Endothelial cell (in vitro differentiated cells): ENCODE results near the gene RPL6. TPM values are rescaled to one million over a fixed set of nuclear protein-coding genes. Genes with fewer than 3 reads are reported as not detected.

Source experiments
- DNase-seq: peaks from one replicate; pipeline ENCODE4 v3.0.0; 2021; ENCODE audit warnings: low spot score
- H3K27ac Mint-ChIP-seq: one replicate; pipeline ENCODE4 v1.8.0; 2021; ENCODE audit warnings: mixed read lengths, inconsistent platforms; ENCODE audit not compliant: unreplicated experiment
- H3K27me3 Mint-ChIP-seq: one replicate; pipeline ENCODE4 v1.8.0; 2021; ENCODE audit warnings: mild to moderate bottlenecking, moderate library complexity, mixed read lengths, inconsistent platforms; ENCODE audit not compliant: unreplicated experiment
- H3K36me3 Mint-ChIP-seq: one replicate; pipeline ENCODE4 v1.8.0; 2021; ENCODE audit warnings: mild to moderate bottlenecking, low read depth, mixed read lengths, inconsistent platforms; ENCODE audit not compliant: unreplicated experiment
- H3K4me1 Mint-ChIP-seq: one replicate; pipeline ENCODE4 v1.8.0; 2021; ENCODE audit warnings: mild to moderate bottlenecking, mixed read lengths, inconsistent platforms; ENCODE audit not compliant: unreplicated experiment
- H3K4me3 Mint-ChIP-seq: one replicate; pipeline ENCODE4 v1.8.0; 2021; ENCODE audit warnings: mild to moderate bottlenecking, mixed read lengths, inconsistent platforms; ENCODE audit not compliant: unreplicated experiment
- H3K9me3 Mint-ChIP-seq: one replicate; pipeline ENCODE4 v1.8.0; 2021; ENCODE audit warnings: mixed read lengths, inconsistent platforms; ENCODE audit not compliant: unreplicated experiment
- total RNA-seq: library from RNA; stranded (reverse); fragmentation: NEBNext Ultra II Directional; extraction: Animal tissue kit (Norgen Biotek cat#: 25700); gene quantifications from one replicate; pipeline ENCODE4 v1.2.1, GENCODE V29; 2021; ENCODE audit not compliant: unreplicated experiment
- TF ChIP-seq, protein P1 (sequence below): fragments of 200-600 bp; sonication (generic); IDR thresholded peaks from one replicate; pipeline ENCODE4 v1.5.0; 2021; ENCODE audit warnings: antibody characterized with exemption; ENCODE audit not compliant: unreplicated experiment

The RPL6 gene
- total RNA-seq, 1 donor from 2014 or later: 1,436 TPM

DNA sequence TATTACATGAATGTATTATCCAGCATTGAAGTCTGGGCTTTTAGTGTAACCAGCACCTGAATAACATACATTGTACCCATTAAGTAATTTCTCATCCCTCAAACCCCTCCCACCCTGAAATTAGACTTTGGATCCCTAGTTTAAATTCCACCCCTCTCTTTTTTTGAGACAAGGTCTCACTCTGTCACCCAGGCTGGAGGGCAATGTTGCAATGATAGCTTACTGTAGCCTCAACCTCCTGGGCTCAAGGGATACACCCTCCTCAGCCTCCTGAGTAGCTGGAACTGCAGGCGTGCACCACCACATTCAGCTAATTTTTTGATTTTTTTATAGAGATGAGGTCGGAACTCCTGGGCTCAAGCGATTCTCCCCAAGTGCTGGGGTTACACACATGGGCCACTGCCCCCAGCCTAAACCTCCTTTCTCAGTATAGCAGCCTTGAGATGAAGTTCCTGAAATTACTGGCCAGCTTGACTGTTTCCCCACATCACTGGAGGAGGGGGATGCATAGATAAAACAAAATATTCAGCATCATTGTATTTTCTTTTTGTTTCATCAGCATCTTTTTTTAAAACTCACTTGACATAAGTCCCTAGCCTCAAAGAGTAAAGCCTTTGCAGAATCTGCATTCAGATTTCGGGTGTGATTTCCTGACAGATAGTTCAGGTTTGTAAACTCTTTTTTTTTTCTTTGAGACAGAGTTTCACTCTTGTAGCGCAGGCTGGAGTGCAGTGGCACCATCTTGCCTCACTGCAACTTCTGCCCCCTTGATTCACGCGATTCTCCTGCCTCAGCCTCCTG is 16.4 kb upstream of the RPL6 start:
- no peak overlapping the region for H3K27ac Mint-ChIP-seq
- H3K36me3 Mint-ChIP-seq: peaks cover 4% of the 10 kb centered on the region
- H3K27me3 Mint-ChIP-seq: peaks cover 6% of the 10 kb centered on the region
- peaks cover 15% of the 10 kb centered on the region for H3K4me1 Mint-ChIP-seq
- no peak for DNase-seq
- H3K9me3 Mint-ChIP-seq: no peaks in the 10 kb centered on the region
- no peak overlapping the region for H3K4me3 Mint-ChIP-seq
- TF ChIP-seq, protein P1, sequence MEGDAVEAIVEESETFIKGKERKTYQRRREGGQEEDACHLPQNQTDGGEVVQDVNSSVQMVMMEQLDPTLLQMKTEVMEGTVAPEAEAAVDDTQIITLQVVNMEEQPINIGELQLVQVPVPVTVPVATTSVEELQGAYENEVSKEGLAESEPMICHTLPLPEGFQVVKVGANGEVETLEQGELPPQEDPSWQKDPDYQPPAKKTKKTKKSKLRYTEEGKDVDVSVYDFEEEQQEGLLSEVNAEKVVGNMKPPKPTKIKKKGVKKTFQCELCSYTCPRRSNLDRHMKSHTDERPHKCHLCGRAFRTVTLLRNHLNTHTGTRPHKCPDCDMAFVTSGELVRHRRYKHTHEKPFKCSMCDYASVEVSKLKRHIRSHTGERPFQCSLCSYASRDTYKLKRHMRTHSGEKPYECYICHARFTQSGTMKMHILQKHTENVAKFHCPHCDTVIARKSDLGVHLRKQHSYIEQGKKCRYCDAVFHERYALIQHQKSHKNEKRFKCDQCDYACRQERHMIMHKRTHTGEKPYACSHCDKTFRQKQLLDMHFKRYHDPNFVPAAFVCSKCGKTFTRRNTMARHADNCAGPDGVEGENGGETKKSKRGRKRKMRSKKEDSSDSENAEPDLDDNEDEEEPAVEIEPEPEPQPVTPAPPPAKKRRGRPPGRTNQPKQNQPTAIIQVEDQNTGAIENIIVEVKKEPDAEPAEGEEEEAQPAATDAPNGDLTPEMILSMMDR: no peak

DNA sequence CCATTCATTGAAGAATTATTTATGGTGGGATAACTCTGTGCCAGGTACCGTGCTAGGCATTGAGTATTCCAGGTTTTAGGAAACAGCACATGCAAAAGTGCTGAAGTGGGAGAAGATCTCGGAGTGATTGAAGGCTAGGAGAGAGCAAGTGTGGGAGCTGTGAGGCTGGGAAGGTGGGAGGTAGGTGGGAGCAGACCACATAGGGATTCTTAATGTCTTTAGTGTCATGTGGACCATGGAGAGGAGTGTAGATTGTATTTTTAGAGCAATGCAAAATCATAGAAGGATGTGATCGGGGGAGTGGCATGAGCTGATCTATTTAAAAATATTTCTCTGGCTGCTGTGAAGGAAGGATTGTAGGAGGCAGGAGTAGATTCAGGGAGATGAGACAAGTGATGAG is 14.7 kb upstream of the RPL6 start:
- Mint-ChIP-seq H3K4me1 (peaks cover 22% of the 10 kb centered on the region), H3K36me3 (peaks cover 7% of the 10 kb centered on the region), H3K27me3 (peaks cover 10% of the 10 kb centered on the region), H3K4me3 (no peak overlapping the region), H3K27ac (no peak overlapping the region), H3K9me3 (no peaks in the 10 kb centered on the region)
- TF ChIP-seq, protein P1: no peak
- no peak for DNase-seq

DNA sequence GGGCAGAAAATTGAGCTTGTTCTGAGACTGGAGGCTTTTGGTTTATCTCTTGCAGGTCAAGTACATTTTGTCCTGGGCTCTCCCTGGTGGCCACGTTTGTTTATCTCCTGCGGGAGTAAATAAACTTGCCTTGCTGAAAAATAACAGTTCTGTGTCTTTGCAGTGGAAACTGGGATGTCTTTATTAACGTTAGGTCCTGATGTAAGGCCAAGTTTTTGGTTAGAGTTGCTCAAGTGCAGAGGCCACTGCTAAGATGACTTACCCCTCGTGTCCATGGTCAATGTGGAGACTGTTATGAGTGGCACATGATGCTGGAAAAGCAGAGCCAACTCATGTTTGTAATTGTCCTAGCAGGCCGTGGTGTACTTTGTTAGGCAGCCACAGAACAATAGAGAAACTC is 13.1 kb upstream of the RPL6 start:
- H3K27ac Mint-ChIP-seq: peak overlapping the region; percentile 18
- DNase-seq: no peak
- peaks cover 7% of the 10 kb centered on the region for H3K36me3 Mint-ChIP-seq
- H3K4me1 Mint-ChIP-seq: peaks cover 24% of the 10 kb centered on the region
- no peaks in the 10 kb centered on the region for H3K9me3 Mint-ChIP-seq
- TF ChIP-seq, protein P1: no peak
- no peak overlapping the region for H3K4me3 Mint-ChIP-seq
- peaks cover 14% of the 10 kb centered on the region for H3K27me3 Mint-ChIP-seq

DNA sequence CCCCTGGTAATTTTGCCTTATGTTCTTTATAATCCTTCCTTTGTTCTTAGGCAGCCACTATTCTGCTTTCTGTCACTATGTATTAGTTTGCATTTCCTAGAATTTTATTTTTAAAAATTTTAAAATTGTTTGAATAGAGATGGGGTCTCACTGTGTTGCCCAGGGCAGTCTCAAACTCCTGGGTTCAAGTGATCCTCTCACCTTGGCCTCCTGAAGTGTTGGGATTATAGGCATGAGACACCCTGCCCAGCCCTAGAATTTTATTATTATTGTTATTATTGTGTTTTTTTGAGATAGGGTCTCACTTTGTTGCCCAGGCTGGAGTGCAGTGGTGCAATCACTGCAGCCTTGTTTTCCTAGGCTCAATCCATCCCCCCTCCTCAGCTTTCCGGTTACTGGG is 12.0 kb upstream of the RPL6 start:
- no peaks in the 10 kb centered on the region for H3K9me3 Mint-ChIP-seq
- DNase-seq: no peak
- H3K27ac Mint-ChIP-seq: no peak overlapping the region
- peaks cover 7% of the 10 kb centered on the region for H3K36me3 Mint-ChIP-seq
- TF ChIP-seq, protein P1: no peak
- H3K4me3 Mint-ChIP-seq: no peak overlapping the region
- peaks cover 17% of the 10 kb centered on the region for H3K27me3 Mint-ChIP-seq
- peaks cover 24% of the 10 kb centered on the region for H3K4me1 Mint-ChIP-seq

DNA sequence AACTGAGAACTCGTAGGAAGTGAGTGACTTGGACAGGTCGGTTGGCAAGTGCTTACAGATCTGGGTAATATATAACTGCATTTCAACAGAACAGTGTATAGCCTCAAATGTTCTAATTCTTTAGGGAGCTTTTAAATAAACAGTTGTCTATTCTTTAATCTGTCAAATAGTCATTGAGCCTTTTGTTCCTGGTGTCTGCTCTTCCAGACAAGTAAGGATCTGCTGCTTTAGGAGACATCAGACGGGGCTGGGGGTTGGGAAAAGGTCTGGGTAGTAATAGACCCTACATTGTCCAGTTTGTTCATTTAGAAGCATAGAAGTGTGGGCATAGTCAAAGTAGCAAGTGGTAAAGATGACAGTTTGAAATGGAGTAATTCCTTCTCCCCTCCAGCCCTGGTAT is 11.3 kb upstream of the RPL6 start:
- Mint-ChIP-seq H3K4me3 (peak overlapping the region; percentile 52), H3K27me3 (peaks cover 17% of the 10 kb centered on the region), H3K4me1 (peaks cover 24% of the 10 kb centered on the region), H3K27ac (peak overlapping the region; percentile 97), H3K36me3 (peaks cover 7% of the 10 kb centered on the region), H3K9me3 (no peaks in the 10 kb centered on the region)
- no peak for DNase-seq
- TF ChIP-seq, protein P1: no peak
